Measurements from ENCODE around the gene ALPL. TPM values are rescaled to one million over a fixed set of nuclear protein-coding genes. Genes with fewer than 3 reads are reported as not detected.
A peak's percentile ranks its signal among the peaks of the same experiment; 100 is the strongest.

The ALPL gene
- total and polyA plus RNA-seq, 8 donors: 2.9 to 12.0 (median 7.0) TPM; not detected in 2

GRCh38 chr1:21594935-21595897 is 86.0 kb downstream of the ALPL start:
- peaks cover 3 to 41% (median 19%) of the 10 kb centered on the region in 4 donors for H3K36me3 ChIP-seq
- no peak overlapping the region for H3K4me3 ChIP-seq
- H3K27me3 ChIP-seq: peaks cover 0 to 53% (median 0%) of the 10 kb centered on the region in 3 donors
- TF ChIP-seq EP300 (IDR thresholded peaks at IDR 0.05) (no peak), POLR2AphosphoS5 (IDR thresholded peaks at IDR 0.05) (no peak), CTCF (IDR thresholded peaks at IDR 0.05) (peak in 3 of 7 experiments; percentile 29 to 53 (median 42)), POLR2A (IDR thresholded peaks at IDR 0.05) (no peak)
- H3K27ac ChIP-seq: no peak overlapping the region
- DNase-seq: peak; percentile 58 to 71
- no peaks in the 10 kb centered on the region for H3K9me3 ChIP-seq
- WGBS, 5 donors: 56 to 63% (median 60%) methylated on average over 26 of the region's 26 CpGs
- intact Hi-C loops (cut with DNase I; ENCODE audit: low total_unique reads): no loop called here
- H3K4me1 ChIP-seq: peaks cover 0 to 10% (median 5%) of the 10 kb centered on the region in 4 donors

DNA sequence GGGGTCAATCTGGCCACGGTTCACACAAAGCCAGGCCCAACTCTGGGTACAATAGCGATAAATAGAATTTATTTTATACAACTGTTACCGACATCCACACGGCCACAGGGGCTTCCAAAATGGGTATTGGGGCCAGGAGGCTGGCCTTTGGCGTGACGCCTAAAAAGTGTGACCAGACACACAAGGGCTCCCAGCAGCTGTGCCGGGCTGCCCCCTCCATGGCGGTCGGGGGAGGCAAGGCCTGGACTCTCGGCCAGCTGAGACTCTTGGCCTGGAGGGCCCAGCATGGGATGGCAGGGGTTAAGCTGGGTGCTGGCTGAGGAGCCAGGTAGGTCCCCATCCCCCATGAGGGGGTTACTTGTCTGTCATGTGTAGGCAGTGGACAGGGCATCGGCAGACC is 87.0 kb downstream of the ALPL start:
- intact Hi-C loops (cut with DNase I; ENCODE audit: low total_unique reads): no loop called here
- no peak overlapping the region for H3K27ac ChIP-seq
- H3K36me3 ChIP-seq: peaks cover 3 to 41% (median 19%) of the 10 kb centered on the region in 4 donors
- H3K9me3 ChIP-seq: no peaks in the 10 kb centered on the region
- DNase-seq: no peak
- H3K27me3 ChIP-seq: peaks cover 0 to 43% (median 0%) of the 10 kb centered on the region in 3 donors
- H3K4me1 ChIP-seq: peaks cover 0 to 2% (median under 1%) of the 10 kb centered on the region in 4 donors
- 81 to 87% (median 84%) methylated on average over 11 of the region's 11 CpGs for WGBS, 5 donors
- H3K4me3 ChIP-seq: no peak overlapping the region
- TF ChIP-seq EP300 (IDR thresholded peaks at IDR 0.05) (no peak), POLR2AphosphoS5 (IDR thresholded peaks at IDR 0.05) (no peak), POLR2A (IDR thresholded peaks at IDR 0.05) (no peak), CTCF (IDR thresholded peaks at IDR 0.05) (no peak)

GRCh38 chr1:21596628-21597027 is 87.4 kb downstream of the ALPL start:
- Histone ChIP-seq H3K27ac (no peak overlapping the region), H3K27me3 (peaks cover 0 to 39% (median 0%) of the 10 kb centered on the region in 3 donors), H3K36me3 (peaks cover 3 to 44% (median 19%) of the 10 kb centered on the region in 4 donors), H3K4me1 (no peaks in the 10 kb centered on the region), H3K9me3 (no peaks in the 10 kb centered on the region), H3K4me3 (no peak overlapping the region)
- DNase-seq: no peak
- WGBS, 5 donors: 68 to 89% (median 81%) methylated on average over 2 of the region's 2 CpGs
- TF ChIP-seq POLR2A (IDR thresholded peaks at IDR 0.05) (no peak), CTCF (IDR thresholded peaks at IDR 0.05) (no peak), POLR2AphosphoS5 (IDR thresholded peaks at IDR 0.05) (no peak), EP300 (IDR thresholded peaks at IDR 0.05) (no peak)
- intact Hi-C loops (cut with DNase I; ENCODE audit: low total_unique reads): no loop called here

GRCh38 chr1:21597753-21598152 is 88.5 kb downstream of the ALPL start:
- Histone ChIP-seq H3K27me3 (peaks cover 0 to 31% (median 0%) of the 10 kb centered on the region in 3 donors), H3K4me1 (no peaks in the 10 kb centered on the region), H3K27ac (no peak overlapping the region), H3K4me3 (no peak overlapping the region), H3K36me3 (peaks cover 3 to 51% (median 25%) of the 10 kb centered on the region in 4 donors), H3K9me3 (no peaks in the 10 kb centered on the region)
- 73 to 82% (median 82%) methylated on average over 11 to 19 of the region's 19 CpGs for WGBS, 5 donors
- no peak for DNase-seq
- TF ChIP-seq EP300 (IDR thresholded peaks at IDR 0.05) (no peak), POLR2A (IDR thresholded peaks at IDR 0.05) (no peak), POLR2AphosphoS5 (IDR thresholded peaks at IDR 0.05) (no peak), CTCF (IDR thresholded peaks at IDR 0.05) (no peak)
- intact Hi-C loops (cut with DNase I; ENCODE audit: low total_unique reads): no loop called here

All from stomach (tissue), 9 donors.